WERI-Rb-1 (cell line): Measurements from ENCODE around the gene PKIB.
A peak's percentile ranks its signal among the peaks of the same experiment; 100 is the strongest.
"Not testable (repeated sequence)": the region's sequence is repeated elsewhere in the genome, so short reads cannot be mapped to it uniquely, and the experiment has no call there.

Experiments
- DNase-seq: peaks from one replicate; pipeline ENCODE4 v3.0.0-alpha.2; 2020
- H3K27ac ChIP-seq: fragments of 250-450 bp; sonication (Bioruptor Pico); 2 replicates; pipeline ENCODE4 v1.5.1; 2020; ENCODE audit warnings: mild to moderate bottlenecking, moderate library complexity
- H3K27me3 ChIP-seq: fragments of 250-450 bp; sonication (Bioruptor Pico); 2 replicates; pipeline ENCODE4 v1.5.1; 2021; ENCODE audit warnings: mild to moderate bottlenecking, low read depth, moderate library complexity; ENCODE audit not compliant: insufficient read depth, severe bottlenecking
- H3K36me3 ChIP-seq: fragments of 250-450 bp; sonication (Bioruptor Pico); 2 replicates; pipeline ENCODE4 v1.5.1; 2020; ENCODE audit warnings: mild to moderate bottlenecking, moderate library complexity
- H3K4me3 ChIP-seq: 2 replicates; pipeline ENCODE4 v1.5.1; 2011; ENCODE audit warnings: low read depth, mild to moderate bottlenecking, control low read depth, low read length
- H3K9me3 ChIP-seq: fragments of 250-450 bp; sonication (Bioruptor Pico); 2 replicates; pipeline ENCODE4 v1.5.1; 2021; ENCODE audit warnings: mild to moderate bottlenecking, moderate library complexity; ENCODE audit not compliant: severe bottlenecking
- TF ChIP-seq, protein P1 (sequence below): IDR thresholded peaks from 2 replicates; pipeline ENCODE4 v1.5.1; 2011; ENCODE audit warnings: low read depth, mild to moderate bottlenecking, control low read depth, inconsistent platforms, low read length

The PKIB gene

DNA sequence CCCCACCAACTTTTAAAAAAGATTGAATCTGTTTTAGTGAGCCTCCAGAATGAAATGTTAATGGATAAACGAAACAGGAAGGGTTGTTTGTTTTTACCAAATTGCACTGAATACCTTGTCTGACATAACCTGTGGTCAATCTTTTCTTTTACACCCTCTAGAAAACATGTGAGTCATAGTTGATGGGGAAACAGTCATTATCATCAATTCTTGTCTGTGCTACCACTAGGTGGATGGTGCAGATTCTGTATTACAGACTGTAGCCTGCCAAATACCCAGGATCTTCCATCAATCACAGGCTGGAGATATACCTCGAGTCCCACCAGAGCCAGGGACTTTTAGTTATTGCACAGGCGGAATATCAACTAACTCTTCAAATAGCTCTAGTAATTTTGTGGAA lies 29.5 kb upstream of the PKIB start:
- Histone ChIP-seq H3K27ac (no peak overlapping the region), H3K36me3 (no peaks in the 10 kb centered on the region), H3K9me3 (peaks cover 5% of the 10 kb centered on the region), H3K27me3 (no peaks in the 10 kb centered on the region), H3K4me3 (no peak overlapping the region)
- no peak for DNase-seq
- TF ChIP-seq, protein P1, sequence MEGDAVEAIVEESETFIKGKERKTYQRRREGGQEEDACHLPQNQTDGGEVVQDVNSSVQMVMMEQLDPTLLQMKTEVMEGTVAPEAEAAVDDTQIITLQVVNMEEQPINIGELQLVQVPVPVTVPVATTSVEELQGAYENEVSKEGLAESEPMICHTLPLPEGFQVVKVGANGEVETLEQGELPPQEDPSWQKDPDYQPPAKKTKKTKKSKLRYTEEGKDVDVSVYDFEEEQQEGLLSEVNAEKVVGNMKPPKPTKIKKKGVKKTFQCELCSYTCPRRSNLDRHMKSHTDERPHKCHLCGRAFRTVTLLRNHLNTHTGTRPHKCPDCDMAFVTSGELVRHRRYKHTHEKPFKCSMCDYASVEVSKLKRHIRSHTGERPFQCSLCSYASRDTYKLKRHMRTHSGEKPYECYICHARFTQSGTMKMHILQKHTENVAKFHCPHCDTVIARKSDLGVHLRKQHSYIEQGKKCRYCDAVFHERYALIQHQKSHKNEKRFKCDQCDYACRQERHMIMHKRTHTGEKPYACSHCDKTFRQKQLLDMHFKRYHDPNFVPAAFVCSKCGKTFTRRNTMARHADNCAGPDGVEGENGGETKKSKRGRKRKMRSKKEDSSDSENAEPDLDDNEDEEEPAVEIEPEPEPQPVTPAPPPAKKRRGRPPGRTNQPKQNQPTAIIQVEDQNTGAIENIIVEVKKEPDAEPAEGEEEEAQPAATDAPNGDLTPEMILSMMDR: no peak

DNA sequence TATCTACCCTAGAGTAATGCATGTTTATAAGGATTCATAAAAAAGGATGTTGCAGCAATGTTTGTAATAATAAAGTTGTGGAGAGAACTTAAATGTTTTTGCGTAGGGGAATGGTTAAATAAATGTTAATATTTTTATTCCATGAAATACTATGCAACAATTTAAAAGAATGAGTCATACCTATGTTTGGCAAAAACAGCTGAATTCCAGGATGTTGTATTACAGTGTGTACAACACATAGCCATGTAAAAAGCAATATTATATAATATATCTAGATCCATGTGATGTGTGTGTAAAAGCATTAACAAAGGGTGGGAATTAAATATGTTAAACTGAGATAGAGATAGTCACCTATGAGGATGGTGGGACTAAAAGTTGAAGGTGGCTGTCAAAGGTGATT lies 21.1 kb upstream of the PKIB start:
- Histone ChIP-seq H3K4me3 (no peak overlapping the region), H3K27me3 (no peaks in the 10 kb centered on the region), H3K36me3 (no peaks in the 10 kb centered on the region), H3K27ac (no peak overlapping the region), H3K9me3 (peaks cover 12% of the 10 kb centered on the region)
- TF ChIP-seq, protein P1: no peak
- no peak for DNase-seq

DNA sequence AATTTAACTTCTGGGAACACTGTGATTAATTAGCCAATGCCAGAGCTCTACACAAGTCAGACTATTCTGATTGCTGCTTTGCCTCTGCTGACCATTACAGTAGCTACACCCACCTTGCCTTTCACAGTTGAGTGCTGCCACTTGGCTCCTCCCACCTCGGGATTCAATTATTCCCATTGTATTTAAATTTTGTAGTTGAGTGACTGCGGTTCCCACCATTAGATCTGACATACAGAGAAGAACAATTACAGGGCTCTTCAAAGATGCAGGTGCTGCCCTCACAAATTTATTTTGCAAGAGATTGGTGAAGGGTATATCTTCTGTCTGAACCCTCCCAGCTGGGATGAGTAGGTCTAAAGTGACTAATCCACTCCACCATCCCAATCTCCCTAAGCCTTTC lies 11.9 kb upstream of the PKIB start:
- not testable (repeated sequence) for H3K36me3 ChIP-seq, H3K27me3 ChIP-seq, H3K4me3 ChIP-seq, DNase-seq
- Histone ChIP-seq H3K9me3 (peaks cover 28% of the 10 kb centered on the region), H3K27ac (peak overlapping the region; percentile 57)

DNA sequence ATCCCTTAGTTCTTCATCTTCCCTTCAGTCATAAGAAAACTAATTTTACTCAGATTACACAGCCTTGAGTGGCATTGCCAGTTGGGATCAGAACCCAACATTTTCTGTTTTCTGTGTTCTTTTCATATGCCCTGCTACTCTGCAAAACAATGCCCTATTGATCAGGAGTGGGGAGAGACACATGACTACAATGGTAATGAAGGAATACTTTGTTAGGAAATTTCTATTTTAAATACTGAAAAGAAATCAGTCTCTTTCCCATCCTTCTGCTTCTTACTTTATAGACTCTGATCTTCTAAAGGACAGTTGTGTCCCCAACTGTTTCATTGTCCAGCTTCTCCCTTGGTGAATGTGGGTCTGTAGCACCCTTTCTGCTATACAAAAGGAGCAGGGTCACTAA lies 5.5 kb upstream of the PKIB start:
- no peak overlapping the region for H3K4me3 ChIP-seq
- H3K27ac ChIP-seq: no peak overlapping the region
- no peaks in the 10 kb centered on the region for H3K27me3 ChIP-seq
- peaks cover 7% of the 10 kb centered on the region for H3K9me3 ChIP-seq
- H3K36me3 ChIP-seq: no peaks in the 10 kb centered on the region
- TF ChIP-seq, protein P1: no peak
- DNase-seq: no peak

DNA sequence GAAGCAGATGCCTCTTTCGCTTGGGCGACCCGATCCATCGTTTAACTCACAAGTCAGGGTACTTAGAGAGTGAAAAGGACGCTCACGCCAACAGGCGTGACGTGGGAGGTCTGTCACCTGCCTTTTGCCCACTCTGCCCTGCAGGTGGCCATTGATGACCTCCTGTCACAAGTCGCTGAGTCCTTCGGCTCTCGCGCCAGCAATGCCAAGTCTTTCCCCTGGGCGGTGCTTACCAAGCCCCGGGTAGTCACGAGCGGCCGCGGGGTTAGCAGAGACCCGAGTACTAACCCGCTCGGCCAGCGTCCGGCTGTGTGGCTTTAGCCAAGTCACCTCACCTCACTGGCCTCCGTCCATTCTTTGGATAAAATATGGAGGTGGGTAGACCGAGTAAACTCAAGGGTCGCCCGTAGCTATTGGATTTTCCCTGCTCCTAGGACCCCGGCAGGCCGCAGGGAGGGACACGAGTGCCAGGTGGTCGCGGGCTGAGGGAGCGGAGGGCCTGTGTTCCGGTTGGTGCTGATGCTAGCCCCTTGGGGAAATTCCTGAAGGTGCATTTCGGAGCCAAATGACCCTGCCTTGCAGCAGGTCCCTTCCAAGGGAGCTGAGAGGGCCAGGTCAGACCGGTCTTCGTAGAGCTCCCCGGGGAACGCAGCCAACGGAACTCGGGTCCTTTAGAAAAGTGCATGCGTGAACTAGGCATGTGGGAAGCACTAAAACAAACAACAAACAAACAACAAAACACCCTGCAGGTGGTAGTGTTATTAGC lies 668 bp downstream of the PKIB start:
- TF ChIP-seq, protein P1: peak; percentile 68
- H3K4me3 ChIP-seq: peak overlapping the region; percentile 90
- H3K9me3 ChIP-seq: no peaks in the 10 kb centered on the region
- DNase-seq: peak; percentile 88
- peak overlapping the region; percentile 84 for H3K27ac ChIP-seq
- H3K36me3 ChIP-seq: peaks cover 6% of the 10 kb centered on the region
- no peaks in the 10 kb centered on the region for H3K27me3 ChIP-seq

DNA sequence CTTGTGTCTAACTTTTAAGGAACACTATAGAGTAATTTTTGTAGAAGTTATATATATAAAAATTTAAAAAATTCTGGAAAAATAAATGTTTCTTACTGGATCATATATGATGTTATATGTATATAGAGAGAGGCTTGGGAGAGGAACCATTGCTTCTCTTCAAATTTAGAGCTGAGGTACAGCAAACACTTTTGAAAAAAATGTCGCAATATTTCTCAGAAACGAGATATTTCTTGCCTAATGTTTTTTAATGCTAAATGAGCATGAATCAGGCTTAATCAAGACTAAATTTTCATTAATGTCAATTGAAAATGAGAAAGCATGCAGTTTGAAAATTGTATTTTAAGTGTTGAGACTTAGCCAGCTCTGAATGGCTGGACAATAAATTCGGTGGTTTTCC lies 2.6 kb downstream of the PKIB start:
- H3K27me3 ChIP-seq: no peaks in the 10 kb centered on the region
- no peaks in the 10 kb centered on the region for H3K9me3 ChIP-seq
- H3K4me3 ChIP-seq: no peak overlapping the region
- peaks cover 11% of the 10 kb centered on the region for H3K36me3 ChIP-seq
- no peak for DNase-seq
- H3K27ac ChIP-seq: no peak overlapping the region
- TF ChIP-seq, protein P1: no peak
